Raji (cell line): ENCODE results near the gene KBTBD7.

Source experiments
- POLR2A ChIP-seq: IDR thresholded peaks from 2 replicates; pipeline ENCODE4 v1.6.1; 2011; ENCODE audit warnings: low read depth, low read length, control low read depth; ENCODE audit not compliant: insufficient read depth

Gene KBTBD7

DNA sequence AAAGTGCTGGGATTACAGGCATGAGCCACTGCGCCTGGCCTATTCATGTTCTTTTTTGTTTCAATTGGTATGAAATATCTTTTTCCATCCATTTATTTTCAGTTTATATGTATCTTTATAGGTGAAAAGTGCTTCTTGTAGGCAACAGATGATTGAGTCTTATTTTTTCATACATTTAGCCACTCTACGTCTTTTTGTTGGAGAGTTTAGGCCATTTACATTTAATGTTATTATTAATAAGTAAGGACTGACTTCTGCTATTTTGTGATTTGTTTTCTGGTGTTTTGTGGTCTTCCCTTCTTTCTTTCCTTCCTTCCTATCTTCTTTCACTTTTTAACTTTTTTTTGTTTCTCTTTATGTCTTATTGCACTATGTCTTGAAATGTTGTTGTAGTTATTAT is 16.7 kb upstream of the KBTBD7 start:
- TF ChIP-seq POLR2A = no peak

- TF ChIP-seq POLR2A = no peak
Measured at GRCh38 chr13:41206467-41206866, 12.1 kb upstream of the KBTBD7 start.

- TF ChIP-seq POLR2A = no peak
Measured at GRCh38 chr13:41203810-41204209, 9.4 kb upstream of the KBTBD7 start.

DNA sequence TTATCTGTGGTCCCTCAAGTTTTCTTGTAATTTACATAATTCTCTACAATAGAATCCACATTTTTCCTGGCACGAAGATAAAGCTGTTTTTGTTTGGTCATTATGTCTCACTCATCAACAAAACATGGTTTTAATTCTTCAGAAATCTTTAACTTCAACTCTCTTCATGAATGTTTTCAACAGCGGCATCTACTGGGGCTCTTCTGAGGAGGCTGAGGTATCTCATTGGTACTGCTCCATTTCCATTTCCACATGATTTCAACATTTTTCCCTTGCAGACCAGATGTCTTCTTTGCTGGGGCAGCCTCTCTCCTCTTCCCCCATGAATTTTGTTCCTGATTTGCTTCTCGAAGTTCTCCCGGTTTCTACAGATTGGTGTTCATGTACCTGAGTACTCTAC is 5.8 kb upstream of the KBTBD7 start:
- TF ChIP-seq POLR2A = no peak

DNA sequence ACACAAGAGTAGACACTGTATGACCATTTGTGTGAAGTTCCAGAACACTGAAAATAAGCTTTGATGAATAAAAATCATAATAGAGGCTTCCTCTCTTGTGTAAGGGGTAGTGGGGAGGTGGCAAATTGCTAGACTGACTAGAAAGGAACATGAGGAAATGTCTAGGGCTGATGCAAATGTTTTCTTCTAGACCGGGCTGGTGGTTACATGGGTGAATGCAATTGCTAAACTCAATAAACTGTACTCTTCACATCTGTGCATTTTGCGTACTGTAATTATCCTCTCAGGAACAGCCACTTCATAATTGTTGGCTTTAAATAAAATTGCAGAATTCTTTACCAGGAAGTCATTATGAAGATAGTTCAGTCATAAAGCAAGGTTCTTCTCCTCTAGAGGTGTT is 5.2 kb upstream of the KBTBD7 start:
- TF ChIP-seq POLR2A = no peak

- no peak for TF ChIP-seq POLR2A
Measured at GRCh38 chr13:41199079-41199478, 4.7 kb upstream of the KBTBD7 start.

GRCh38 chr13:41196620-41197019 is 2.3 kb upstream of the KBTBD7 start:
- no peak for TF ChIP-seq POLR2A

DNA sequence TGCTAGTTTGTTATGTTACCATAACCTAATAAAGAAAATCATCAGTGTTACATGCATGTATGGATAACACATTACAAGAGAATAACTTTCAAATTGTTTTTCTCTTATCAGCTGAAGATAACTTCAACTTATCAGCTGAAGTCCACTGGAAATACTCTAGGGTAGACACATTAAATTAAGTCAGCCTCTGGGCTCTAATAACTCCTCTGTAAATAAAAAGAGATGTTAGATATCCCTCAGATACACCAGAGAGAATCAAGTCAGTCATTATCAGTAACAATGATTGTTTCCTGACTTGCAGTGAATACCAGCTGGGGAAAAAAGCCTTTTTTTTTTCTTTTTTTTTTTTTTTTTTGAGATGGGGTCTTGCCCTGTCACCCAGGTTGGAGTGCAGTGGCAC is 1.6 kb upstream of the KBTBD7 start:
- no peak for TF ChIP-seq POLR2A

DNA sequence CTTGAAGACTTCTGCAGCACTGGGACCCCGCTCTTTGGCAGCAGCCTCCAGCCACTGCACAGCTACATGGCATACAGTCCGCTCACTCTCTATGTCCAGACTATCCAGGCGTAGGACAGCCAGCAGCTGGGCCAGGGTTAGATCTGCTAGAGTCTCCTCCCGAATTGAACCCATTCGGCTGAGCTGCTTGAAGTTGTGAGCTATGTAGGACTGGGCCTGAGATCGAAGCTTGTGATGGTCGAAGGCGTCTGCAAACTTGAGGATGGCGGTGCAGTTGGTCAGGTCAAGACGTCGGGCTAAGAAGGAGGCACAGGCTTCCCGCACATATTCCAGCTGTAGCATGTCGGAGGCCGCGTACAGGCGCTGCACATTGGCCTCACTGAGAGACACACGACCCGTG is 900 bp downstream of the KBTBD7 start:
- no peak for TF ChIP-seq POLR2A

DNA sequence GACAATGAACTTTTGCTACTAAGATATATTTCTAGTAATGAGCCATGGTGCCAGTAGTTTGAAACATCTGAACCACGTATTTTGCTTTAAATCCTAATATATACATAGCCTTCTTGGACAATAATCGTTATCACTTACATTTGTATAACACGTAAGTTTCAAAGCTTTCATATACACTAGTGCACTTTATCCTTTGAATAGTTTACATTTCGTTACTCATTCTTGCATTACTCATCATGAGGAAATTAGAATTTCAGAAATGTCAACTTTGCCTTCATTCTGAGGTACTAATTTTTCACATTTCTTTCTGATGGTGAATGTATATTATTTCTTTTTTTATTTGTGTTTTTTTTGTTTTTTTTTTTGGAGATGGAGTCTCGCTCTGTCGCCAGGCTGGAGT is 5.8 kb downstream of the KBTBD7 start:
- TF ChIP-seq POLR2A = no peak

GRCh38 chr13:41186481-41186880 is 7.9 kb downstream of the KBTBD7 start:
- TF ChIP-seq POLR2A = no peak

DNA sequence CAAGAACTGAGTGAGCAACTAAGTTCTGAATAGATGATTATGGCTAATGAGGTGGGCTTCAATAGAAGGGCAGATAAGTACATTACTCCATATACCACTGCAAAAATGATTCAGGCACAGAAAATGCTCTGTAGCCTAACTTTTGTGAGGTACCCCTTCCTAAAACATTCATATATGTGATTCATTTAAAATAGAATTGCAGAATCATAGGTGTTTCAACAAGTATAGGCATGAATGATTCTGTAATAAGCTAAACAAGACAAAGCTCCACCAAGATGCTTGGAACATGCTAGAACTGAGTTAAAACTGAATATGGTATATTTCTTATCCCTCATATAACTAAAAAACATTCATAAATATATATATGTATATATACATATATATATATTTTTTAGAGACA is 12.1 kb downstream of the KBTBD7 start:
- TF ChIP-seq POLR2A = no peak

GRCh38 chr13:41179593-41180250 is 14.6 kb downstream of the KBTBD7 start:
- no peak for TF ChIP-seq POLR2A

GRCh38 chr13:41178040-41178439 is 16.3 kb downstream of the KBTBD7 start:
- no peak for TF ChIP-seq POLR2A

DNA sequence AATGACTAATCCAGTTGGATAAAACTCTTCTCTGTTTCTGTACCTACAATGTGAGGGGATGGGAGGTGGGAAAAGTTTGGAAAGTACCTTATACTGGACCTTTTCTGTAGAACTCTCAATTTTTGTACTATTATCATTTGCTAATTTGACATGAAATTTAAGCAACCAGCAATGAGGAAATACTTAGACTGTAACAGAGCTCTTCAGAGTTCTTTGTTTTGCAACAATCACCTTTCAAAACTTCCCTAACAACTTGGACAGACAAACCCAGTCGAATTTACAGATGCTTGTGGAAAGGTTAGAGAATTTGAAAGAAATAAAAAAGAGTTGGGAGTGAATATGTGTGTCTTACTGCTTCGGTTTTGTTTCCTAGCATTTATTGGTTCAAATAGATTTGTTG is 16.8 kb downstream of the KBTBD7 start:
- TF ChIP-seq POLR2A = no peak

- TF ChIP-seq POLR2A = no peak
Measured at GRCh38 chr13:41162151-41162550, 32.2 kb downstream of the KBTBD7 start.

- no peak for TF ChIP-seq POLR2A
Measured at GRCh38 chr13:41159174-41159573, 35.2 kb downstream of the KBTBD7 start.
